GM12864 (cell line): ENCODE measurements around the gene FCN3.
"Not testable (repeated sequence)": the region's sequence is repeated elsewhere in the genome, so short reads cannot be mapped to it uniquely, and the experiment has no call there.

Experiments
- DNase-seq: peaks from one replicate; pipeline ENCODE4 v3.0.0-alpha.2; 2011; ENCODE audit warnings: low read depth
- H3K4me3 ChIP-seq: 2 replicates; pipeline ENCODE4 v1.5.1; 2011; ENCODE audit warnings: mild to moderate bottlenecking, low read depth, low read length, control low read depth
- TF ChIP-seq, protein P1 (sequence below): IDR thresholded peaks from 2 replicates; pipeline ENCODE4 v1.5.1; 2011; ENCODE audit warnings: low read depth, mild to moderate bottlenecking, moderate library complexity, low read length, control low read depth, inconsistent platforms; ENCODE audit errors: missing control alignments

Gene FCN3

DNA sequence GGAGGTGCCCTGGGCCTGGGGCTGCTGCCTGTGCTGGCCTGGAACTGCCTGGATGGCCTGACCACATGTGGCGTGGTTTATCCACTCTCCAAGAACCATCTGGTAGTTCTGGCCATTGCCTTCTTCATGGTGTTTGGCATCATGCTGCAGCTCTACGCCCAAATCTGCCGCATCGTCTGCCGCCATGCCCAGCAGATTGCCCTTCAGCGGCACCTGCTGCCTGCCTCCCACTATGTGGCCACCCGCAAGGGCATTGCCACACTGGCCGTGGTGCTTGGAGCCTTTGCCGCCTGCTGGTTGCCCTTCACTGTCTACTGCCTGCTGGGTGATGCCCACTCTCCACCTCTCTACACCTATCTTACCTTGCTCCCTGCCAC lies 19.6 kb upstream of the FCN3 start:
- DNase-seq, result no peak
- TF ChIP-seq, protein P1, sequence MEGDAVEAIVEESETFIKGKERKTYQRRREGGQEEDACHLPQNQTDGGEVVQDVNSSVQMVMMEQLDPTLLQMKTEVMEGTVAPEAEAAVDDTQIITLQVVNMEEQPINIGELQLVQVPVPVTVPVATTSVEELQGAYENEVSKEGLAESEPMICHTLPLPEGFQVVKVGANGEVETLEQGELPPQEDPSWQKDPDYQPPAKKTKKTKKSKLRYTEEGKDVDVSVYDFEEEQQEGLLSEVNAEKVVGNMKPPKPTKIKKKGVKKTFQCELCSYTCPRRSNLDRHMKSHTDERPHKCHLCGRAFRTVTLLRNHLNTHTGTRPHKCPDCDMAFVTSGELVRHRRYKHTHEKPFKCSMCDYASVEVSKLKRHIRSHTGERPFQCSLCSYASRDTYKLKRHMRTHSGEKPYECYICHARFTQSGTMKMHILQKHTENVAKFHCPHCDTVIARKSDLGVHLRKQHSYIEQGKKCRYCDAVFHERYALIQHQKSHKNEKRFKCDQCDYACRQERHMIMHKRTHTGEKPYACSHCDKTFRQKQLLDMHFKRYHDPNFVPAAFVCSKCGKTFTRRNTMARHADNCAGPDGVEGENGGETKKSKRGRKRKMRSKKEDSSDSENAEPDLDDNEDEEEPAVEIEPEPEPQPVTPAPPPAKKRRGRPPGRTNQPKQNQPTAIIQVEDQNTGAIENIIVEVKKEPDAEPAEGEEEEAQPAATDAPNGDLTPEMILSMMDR, result no peak
- H3K4me3 ChIP-seq, result no peak overlapping the region

DNA sequence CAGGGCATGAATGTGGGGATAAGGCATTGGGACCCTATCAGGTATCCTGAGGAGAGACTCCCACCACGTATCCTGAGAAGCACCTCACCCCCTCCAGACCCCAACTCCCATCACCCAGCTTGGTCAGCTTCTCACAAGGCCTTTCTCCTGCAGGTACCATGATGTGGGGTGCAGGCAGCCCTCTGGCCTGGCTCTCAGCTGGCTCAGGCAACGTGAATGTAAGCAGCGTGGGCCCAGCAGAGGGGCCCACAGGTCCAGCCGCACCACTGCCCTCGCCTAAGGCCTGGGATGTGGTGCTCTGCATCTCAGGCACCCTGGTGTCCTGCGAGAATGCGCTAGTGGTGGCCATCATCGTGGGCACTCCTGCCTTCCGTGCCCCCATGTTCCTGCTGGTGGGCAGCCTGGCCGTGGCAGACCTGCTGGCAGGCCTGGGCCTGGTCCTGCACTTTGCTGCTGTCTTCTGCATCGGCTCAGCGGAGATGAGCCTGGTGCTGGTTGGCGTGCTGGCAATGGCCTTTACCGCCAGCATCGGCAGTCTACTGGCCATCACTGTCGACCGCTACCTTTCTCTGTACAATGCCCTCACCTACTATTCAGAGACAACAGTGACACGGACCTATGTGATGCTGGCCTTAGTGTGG lies 19.1 kb upstream of the FCN3 start:
- TF ChIP-seq, protein P1, result no peak
- no peak overlapping the region for H3K4me3 ChIP-seq
- no peak for DNase-seq

DNA sequence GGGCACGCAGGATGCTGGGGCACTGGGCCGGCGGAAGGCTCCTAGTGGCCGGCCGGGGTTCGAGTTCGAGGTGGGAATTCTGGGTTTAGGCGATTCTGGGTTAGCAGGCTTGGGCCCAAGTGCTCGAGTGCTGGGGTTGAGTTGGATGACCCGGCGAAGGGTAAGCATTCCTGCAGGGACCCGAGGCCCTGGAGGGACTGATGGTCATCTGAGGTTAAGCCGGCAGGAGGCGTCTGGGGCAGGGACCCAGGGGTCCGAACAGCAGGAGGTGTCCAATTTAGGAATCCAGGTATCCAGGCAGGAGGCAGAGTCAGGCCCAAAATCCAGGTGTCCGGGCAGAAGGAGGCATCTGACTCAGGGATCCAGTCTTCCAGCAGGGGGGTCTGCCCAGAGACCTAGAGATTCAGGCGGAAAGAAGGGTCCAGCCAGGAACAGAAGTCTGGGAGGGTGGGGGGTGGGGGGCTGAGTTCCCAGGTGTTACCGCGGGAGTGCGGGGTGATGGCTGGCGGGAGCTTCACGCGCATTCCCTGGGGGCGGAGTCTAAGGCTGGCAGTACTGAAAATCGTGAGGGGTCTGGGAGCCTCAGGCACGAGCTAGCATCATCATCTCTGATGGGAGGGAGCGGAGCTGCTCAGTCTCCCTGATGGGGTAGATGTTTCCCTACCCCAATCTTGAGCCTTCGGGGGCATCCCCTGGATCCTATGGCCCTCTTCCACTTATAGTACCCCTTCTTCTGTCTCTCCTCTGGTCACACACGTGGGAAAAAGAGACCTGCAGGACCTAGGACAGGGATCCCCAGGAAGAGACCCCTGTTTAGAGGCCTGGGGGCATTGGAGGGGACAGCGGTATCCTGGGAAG lies 18.4 kb upstream of the FCN3 start:
- H3K4me3 ChIP-seq, result peak overlapping the region; percentile 62
- TF ChIP-seq, protein P1, result peak; percentile 28
- no peak for DNase-seq

DNA sequence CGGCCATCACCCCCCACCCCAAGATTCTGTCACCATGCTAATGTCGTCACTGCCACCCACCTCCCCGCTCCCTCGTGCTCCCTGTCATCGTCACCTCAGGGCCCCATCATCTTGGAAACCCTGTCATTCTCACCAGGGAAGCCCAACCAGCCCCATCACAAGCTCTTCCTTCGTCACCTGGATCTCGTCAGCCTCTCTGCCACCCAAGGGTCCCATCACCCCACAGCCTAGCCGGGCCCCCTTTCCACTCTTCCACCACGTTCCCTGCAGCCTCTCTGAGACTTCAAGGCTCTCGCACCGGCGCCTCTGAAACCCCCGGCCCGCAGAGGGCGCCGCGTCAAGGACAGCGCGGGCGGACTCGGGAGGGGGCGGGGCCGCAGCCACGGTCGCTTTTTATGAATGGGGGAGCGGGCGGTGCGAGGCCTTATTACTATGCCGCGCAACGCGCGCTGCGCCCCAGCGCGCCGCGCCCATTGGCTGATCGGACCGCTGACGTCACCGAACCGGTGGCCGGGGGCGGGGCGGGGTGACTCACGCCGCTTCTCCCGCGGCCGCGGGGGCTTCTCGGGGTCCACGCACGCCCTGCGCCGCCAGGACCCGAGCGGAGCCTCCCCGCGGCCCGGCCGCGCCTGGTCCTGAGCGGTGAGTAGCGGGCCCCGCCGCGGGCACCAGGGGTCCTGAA lies 17.6 kb upstream of the FCN3 start, which contains the start of gene GPR3:
TSS of gene GPR3 (plus strand) at position 527 of the 682 bp plus-strand sequence. CDS start 1,177 bp downstream, outside the sequence.
- DNase-seq, result peak; percentile 52
- H3K4me3 ChIP-seq, result peak within 1 kb of the TSS; percentile 62
- TF ChIP-seq, protein P1, result peak; percentile 56

DNA sequence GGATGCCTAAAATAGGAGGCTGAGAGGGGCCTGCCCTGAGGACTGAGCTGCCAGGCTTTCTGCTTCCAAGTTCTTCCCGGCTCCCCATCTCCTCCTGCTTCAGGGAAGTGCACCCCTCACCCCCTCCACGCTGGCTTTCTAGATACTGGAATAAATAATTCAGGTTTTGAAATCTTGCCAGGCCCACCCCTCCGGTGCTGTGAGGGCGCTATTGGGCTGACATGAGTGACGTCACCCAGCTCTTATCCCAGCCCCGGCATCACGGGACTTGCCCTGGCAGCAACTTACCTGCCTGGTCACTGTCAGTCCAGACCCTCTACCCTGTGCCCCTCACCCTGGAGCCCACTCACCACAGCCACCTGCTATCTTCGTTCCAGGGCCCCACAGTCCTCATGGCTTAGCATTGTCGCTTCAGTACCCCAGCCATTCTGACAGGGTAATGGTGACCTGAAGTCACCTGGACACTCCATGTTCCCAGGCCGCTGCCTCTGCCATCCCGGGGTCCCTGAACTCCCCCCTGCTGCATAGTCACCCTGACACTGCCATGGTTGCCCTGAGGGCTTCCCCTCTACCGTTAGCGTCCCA lies 17.0 kb upstream of the FCN3 start:
- TF ChIP-seq, protein P1, result no peak
- H3K4me3 ChIP-seq, result peak overlapping the region; percentile 11
- no peak for DNase-seq

DNA sequence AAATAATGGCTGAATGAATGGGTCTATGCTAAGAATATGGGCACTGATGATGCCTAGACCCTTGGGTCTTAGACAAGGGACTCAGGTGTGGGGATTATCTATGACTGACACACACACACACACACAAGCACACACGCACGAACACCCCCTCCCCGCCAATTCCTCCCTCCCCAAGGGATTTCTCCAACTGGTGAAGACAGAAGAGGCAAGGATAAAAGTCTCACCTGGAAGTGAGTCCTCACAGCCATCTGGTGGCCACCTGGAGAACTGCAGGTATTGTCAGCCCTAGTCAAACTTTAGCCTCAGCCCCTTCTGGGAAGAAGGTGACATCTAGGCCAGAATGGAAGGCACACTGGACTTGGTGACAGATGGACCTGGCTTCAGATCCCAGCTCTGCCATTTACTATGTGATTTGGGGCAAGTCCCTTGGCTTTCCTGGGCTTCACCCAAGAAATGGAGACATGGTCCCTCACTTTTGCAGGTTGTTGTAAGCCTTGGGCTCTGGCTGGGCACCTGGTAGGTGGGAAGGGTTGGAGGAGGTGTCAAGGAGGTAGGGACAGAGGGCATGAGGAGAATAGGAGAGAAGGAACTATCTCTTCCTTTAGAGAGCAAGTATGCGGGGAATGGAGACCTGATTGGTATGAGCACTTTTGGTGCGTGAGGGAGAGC lies 13.8 kb upstream of the FCN3 start:
- H3K4me3 ChIP-seq, result no peak overlapping the region
- DNase-seq, result no peak
- TF ChIP-seq, protein P1, result peak; percentile 97

DNA sequence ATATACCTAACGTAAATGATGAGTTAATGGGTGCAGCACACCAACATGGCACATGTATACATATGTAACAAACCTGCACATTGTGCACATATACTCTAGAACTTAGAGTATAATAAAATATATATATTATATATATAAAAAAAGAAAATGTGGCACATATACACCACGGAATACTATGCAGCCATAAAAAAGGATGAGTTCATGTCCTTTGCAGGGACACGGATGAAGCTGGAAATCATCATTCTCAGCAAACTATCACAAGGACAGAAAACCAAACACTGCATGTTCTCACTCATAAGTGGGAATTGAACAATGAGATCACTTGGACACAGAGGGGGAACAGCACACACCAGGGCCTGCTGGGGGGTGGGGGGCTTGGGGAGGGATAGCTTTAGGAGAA lies 10.2 kb upstream of the FCN3 start:
- H3K4me3 ChIP-seq, DNase-seq: not testable (repeated sequence)
